ENCODE data around the gene PRRX2. TPM values are rescaled to one million over a fixed set of nuclear protein-coding genes. Genes with fewer than 3 reads are reported as not detected.

The PRRX2 gene
- total RNA-seq, 4 donors from 2014 or later = 9.6 to 32.1 (median 14.9) TPM

- Histone ChIP-seq H3K9me3 (no peaks in the 10 kb centered on the region), H3K36me3 (no peaks in the 10 kb centered on the region), H3K27me3 (peaks cover 0 to 6% of the 10 kb centered on the region in 2 donors), H3K27ac (no peak overlapping the region), H3K4me1 (peaks cover 0 to 7% (median 0%) of the 10 kb centered on the region in 4 donors), H3K4me3 (no peak overlapping the region)
- no peak for DNase-seq (ENCODE audit: low spot score in 2 of 2)
- TF ChIP-seq POLR2A (IDR thresholded peaks at IDR 0.05) (no peak), EP300 (IDR thresholded peaks at IDR 0.05) (no peak), CTCF (IDR thresholded peaks at IDR 0.05) (no peak)
- WGBS, 2 donors = 75 to 76% methylated on average over 11 of the region's 11 CpGs
These were observed 16.5 kb downstream of the PRRX2 start for GRCh38 chr9:129681924-129682323.

GRCh38 chr9:129682381-129682780, 16.9 kb downstream of the PRRX2 start:
- H3K4me1 ChIP-seq = peaks cover 0 to 2% (median 0%) of the 10 kb centered on the region in 4 donors
- no peak for TF ChIP-seq POLR2A (IDR thresholded peaks at IDR 0.05)
- no peak for TF ChIP-seq CTCF (IDR thresholded peaks at IDR 0.05)
- TF ChIP-seq EP300 (IDR thresholded peaks at IDR 0.05) = no peak
- H3K9me3 ChIP-seq = no peaks in the 10 kb centered on the region
- WGBS, 2 donors = 77 to 87% methylated on average over 6 to 7 of the region's 7 CpGs
- no peaks in the 10 kb centered on the region for H3K36me3 ChIP-seq
- H3K27me3 ChIP-seq = peaks cover 0 to 1% of the 10 kb centered on the region in 2 donors
- DNase-seq (ENCODE audit: low spot score in 2 of 2) = no peak
- no peak overlapping the region for H3K4me3 ChIP-seq
- H3K27ac ChIP-seq = no peak overlapping the region

- DNase-seq (ENCODE audit: low spot score in 2 of 2) = no peak
- H3K9me3 ChIP-seq = no peaks in the 10 kb centered on the region
- H3K27ac ChIP-seq = no peak overlapping the region
- TF ChIP-seq EP300 (IDR thresholded peaks at IDR 0.05) (no peak), POLR2A (IDR thresholded peaks at IDR 0.05) (no peak), CTCF (IDR thresholded peaks at IDR 0.05) (no peak)
- H3K36me3 ChIP-seq = no peaks in the 10 kb centered on the region
- no peak overlapping the region for H3K4me3 ChIP-seq
- H3K4me1 ChIP-seq = no peaks in the 10 kb centered on the region
- no peaks in the 10 kb centered on the region for H3K27me3 ChIP-seq
- WGBS, 2 donors = 80 to 87% methylated on average over 15 of the region's 15 CpGs
These were observed 19.9 kb downstream of the PRRX2 start for GRCh38 chr9:129685220-129685932.

GRCh38 chr9:129685933-129686259, 20.4 kb downstream of the PRRX2 start:
- Histone ChIP-seq H3K4me1 (no peaks in the 10 kb centered on the region), H3K27me3 (no peaks in the 10 kb centered on the region), H3K4me3 (no peak overlapping the region), H3K9me3 (no peaks in the 10 kb centered on the region), H3K27ac (no peak overlapping the region), H3K36me3 (no peaks in the 10 kb centered on the region)
- WGBS, 2 donors = 77 to 85% methylated on average over 3 of the region's 3 CpGs
- no peak for TF ChIP-seq POLR2A (IDR thresholded peaks at IDR 0.05)
- TF ChIP-seq CTCF (IDR thresholded peaks at IDR 0.05) = no peak
- no peak for TF ChIP-seq EP300 (IDR thresholded peaks at IDR 0.05)
- no peak for DNase-seq (ENCODE audit: low spot score in 2 of 2)

- Histone ChIP-seq H3K4me3 (no peak overlapping the region), H3K9me3 (no peaks in the 10 kb centered on the region), H3K27me3 (no peaks in the 10 kb centered on the region), H3K36me3 (no peaks in the 10 kb centered on the region), H3K4me1 (no peaks in the 10 kb centered on the region), H3K27ac (no peak overlapping the region)
- DNase-seq (ENCODE audit: low spot score in 2 of 2) = no peak
- WGBS, 2 donors = 60 to 63% methylated on average over 9 of the region's 9 CpGs
- TF ChIP-seq EP300 (IDR thresholded peaks at IDR 0.05) (no peak), POLR2A (IDR thresholded peaks at IDR 0.05) (no peak), CTCF (IDR thresholded peaks at IDR 0.05) (no peak)
These were observed 21.3 kb downstream of the PRRX2 start for GRCh38 chr9:129686736-129687135.
